Activated T-cell treated with anti-CD3 and anti-CD28 coated beads for 24 hours (primary cell): ENCODE results near the gene RNH1.

ENCODE experiments used
- DNase-seq: peaks from one replicate; pipeline ENCODE4 v3.0.0-alpha.2; 2020; ENCODE audit warnings: low read depth

The RNH1 gene

DNA sequence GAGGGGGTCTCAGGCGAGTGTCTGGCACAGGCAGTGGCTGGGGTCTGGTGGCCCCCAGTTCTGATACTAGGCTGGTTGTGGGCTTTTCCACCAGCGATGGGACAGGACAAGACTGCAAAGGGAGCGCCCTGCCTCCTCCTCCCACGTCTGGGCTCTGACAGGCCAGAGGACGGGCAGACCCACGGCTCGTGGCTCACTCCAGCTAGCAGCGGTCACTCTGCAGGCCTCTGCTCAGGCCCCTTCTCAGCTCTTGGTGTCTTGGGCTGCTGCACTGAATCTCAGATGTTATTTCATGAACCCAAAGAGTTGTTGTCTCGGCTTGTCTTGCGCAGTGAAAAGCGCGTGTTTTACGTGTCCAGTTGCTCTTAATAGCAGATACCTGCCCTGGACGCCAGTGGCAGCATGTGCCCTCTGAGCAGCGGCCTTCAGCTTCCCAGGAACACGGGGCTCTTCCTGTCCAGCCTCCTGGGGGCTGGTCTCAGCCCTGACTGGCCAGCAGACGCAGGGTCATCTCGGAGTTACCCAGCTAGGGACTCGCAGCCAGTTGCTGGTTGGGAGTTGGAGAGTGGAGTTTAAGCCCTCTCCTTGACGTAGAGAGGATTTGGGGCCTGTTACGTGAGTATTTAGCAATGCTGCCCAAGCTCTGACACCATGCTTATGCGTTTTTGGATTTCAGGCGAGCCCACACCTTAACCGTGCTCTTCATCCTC, 47.4 kb downstream of the RNH1 start:
- DNase-seq: no peak

DNA sequence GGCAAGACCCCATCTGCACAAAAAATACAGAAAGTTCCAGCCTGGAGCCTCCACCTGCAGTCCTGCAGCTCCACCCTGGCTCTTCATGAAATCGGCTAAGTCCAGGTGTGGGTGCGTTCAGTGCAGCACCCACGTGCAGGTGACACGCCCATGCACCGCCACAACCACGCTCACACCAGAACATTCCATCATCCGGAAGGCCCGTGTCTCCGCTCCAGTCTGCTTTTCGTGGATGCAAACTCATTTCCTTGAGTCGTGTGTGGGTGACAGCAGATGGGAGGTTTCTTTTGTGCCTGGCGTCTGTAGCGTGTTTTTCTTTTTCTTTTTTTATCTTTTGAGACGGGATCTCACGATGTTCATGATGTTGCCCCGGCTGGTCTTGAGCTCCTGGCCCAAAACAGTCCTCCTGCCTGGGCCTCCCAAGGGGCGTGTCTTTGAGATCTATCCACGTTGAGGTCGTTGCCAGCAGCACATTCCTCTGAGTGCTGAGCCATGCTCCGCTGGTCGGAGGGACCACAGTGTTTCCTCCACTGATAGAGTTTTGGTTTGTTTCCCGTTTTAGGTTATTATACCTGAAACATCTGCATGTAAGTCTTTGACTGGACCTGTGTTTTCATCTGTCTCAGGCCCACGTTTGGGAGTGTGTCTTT, 49.8 kb downstream of the RNH1 start:
- DNase-seq: no peak

DNA sequence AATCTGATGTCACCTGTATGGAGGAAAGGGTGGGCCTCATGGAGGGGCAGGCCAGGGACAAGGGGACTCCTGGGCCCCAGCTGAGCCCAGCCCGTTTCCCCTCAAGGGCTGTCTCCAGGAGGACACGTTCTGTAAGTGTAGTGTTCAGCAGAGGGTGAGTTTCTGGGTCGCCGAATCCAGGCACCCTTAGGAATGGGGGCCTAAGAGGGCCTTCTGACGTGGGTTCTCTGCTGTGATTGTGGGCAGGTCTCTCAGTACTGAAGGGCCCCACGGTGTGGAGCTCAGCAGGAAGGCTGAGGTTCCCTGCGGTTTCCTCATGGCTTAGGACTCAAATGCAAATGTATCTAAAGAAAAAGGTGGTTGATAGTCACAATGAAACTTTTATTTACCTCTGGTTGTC, 50.5 kb downstream of the RNH1 start:
- no peak for DNase-seq

DNA sequence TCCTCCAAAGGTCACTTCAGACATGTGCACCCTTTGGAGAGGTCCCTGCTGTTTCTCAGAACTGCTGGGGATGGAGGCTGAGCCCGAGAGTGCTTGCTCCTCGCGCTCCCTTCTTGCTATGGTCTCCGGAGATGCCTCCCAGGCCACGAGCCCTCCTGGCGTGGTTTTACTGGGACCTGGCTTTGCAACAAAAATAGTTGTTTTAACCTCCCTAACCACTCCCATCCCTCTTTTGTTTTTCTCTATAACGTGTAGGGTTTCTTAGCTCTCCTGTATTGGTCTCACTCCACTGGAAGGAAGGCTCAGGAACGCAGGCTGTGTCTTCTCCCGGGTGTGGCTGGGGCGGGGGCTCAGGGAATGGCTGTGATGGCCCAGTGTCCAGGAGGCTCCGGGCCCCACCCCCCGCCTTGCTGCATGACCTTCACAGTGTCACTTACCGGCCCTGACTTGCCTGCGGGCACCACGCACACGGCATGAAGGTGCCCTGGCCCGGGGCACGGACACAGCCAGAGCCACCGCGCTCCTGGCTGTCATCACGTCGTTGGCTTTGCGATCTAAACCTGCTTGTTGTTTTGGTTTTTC, 51.4 kb downstream of the RNH1 start:
- DNase-seq: no peak

DNA sequence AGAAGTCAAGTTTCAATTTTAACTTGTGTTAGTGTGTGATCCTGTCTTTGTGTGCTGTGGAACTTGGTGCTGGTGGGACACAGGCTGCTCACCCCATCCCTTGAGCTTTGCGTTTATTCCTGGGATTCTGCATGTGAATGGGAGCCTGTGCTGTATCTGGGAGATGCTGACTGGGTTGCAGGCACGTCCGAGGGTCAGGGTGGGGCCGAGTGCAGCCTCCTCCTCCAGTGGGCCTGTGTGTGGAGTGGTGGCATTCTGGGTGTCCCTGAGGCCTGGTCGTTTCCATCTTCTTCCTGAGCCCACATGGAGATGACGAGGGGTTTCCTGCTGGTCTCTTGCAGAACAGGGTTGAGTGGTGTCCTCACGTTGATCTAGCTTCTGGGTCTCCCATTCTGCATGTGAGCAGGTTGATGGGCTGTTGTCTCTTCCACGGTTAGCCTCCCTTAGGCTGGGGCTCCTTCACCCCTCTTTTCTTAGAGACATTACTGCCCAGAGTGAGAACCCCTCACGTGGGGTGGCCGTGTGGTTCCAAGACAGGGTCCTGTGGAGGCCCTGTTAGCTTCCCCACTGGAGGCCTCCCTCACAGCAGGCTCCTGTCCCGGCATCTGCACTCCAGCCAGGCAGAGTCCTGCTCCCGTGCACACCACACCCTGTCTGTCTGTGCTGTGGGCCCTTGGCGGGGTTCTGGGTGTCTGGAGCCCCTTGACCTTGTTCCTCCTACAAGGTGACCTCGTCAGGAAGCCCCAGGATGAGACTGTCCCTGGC, 52.1 kb downstream of the RNH1 start:
- no peak for DNase-seq

DNA sequence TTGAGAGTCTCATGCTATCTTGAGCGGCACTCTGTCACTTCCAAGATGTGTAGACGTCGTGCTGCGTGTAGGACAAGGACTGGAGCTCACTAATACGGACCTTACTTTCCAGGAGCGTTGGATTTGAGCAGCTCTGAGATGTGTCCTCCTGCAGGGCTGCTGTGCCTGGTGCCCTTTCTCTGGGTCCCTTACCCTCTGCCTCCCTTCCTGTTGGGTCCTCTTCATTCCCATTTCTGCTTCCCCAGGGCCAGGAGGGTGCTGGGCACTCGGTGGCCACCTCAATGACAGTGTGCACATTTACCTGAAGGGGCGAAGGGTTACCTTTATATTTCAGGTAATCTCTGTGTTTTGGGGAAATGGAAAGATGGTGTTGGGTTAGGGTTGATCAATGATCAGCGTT, 53.0 kb downstream of the RNH1 start:
- no peak for DNase-seq

DNA sequence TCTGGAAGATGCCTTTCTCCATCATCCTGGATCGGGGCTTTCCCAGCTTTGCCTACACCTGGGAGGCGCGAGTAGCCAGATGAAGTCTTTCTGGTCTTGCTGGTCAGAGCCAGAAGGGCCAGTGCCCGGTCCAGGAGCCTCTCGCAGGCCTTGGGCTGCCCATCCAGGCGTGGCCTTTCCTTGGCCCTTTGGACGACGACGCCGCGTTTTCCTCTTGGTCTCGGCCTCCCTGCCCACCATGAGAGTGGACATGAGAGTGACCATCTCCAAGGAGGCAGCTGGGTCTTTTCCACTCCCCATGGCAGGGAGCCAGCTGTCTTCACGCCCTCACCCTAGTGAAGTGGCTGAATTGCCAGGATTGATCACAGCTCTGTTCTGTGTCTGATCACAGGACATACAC, 53.5 kb downstream of the RNH1 start:
- no peak for DNase-seq

DNA sequence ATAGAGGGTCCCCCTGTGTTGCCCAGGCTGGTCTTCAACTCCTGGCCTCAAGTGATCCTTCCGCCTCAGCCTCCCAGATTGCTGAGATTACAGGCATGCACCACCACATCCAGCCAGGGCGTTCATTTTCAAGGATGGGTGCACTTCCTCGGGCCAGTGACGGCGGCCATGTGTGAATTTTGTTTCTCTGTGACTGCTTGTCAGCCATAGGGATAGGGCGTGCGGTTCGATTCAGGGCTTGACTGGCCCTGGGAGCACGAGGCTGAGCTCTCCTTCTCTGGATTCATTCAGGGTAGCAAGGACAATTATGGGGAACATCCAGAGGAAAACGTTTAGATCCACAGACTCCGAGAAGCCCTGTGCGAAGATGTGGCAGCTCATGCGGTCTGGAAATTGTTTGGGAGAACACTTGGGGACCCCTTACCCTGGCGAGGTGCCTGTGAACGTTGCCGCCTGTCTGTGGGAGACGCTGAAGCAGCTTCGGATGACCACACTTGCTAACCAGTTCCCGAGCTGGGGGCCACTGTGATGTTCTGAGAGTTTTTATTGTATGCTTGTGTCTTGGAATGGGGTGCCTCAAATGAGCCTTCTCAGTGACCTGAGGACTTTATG, 54.0 kb downstream of the RNH1 start:
- DNase-seq: no peak

DNA sequence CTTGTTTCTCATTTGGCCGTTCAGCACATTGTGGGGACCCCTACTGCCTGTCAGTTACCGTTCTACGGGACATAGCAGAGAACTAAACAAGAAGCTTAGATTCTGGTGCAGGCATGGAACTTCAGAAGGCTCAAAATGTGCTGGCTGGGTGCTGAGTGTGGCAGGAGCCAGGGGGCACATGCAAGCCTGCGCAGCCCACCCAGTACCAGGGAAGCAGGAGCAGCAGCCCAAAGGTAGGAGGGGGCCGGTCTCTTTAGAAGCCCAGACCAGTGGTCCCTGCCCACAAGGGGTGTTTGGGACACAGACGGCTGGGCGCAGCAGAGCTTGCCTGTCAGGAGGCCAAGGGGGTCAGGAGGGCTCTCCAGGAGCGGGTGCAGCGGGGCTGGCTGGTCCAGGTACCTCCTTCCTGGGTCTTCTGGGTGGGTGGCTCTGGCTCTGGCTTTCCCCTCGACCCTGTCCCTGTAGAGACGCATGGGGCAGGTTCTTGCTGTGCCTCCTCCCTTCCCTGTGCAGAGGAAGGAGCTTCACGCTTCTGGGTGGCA, 54.8 kb downstream of the RNH1 start:
- DNase-seq: no peak

DNA sequence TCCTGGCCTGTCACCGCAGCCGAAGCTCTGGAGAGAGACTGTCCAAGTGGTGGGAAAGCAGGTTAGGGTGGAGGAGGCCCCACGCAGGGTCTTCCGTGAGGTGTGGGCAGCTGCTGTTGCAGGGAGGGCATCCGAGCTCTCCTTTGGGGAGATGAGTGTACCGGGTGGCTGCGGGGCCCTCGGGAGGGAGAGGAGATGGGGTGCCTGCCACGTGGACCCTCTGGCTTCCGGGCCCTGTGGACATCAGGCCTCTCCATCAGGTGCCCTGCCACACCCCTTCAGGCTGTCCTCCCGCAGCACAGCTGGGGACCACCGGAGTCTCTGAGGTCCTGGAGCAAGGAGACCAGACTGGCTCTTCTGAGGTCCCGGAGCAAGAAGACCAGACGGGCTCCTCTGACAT, 55.3 kb downstream of the RNH1 start:
- no peak for DNase-seq

DNA sequence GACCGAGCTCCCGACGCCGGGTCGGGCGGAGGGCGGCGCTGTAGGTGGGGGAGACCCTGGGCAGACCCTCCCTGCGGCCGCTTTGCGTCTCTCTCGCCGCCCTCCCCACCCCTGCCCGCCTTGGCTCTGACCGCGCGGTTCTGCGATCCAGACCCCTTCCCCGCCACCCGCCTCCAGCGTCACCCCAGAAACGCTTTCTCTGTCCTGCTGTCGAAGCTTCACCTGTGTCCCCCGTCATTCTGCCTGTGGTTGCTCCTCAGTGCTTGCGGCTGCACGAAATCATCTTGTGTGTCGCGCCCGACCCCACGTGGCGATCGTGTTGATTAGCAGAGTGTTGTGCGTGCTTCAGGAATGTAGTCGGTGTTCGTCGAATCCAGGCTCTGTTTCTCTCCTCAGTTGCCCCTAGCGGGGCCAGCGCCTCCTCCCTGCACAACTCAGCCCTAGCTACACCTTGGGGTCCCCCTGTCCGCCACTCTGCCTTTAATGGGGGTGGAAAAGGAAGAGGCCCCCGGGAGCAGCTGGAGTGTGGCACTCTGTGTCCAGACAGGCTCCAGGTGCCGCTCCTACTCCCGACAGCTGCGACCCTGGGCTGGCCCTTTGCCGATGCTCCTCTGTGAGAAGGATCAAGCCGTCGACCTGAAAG, 56.1 kb downstream of the RNH1 start:
- peak; percentile 65 for DNase-seq

DNA sequence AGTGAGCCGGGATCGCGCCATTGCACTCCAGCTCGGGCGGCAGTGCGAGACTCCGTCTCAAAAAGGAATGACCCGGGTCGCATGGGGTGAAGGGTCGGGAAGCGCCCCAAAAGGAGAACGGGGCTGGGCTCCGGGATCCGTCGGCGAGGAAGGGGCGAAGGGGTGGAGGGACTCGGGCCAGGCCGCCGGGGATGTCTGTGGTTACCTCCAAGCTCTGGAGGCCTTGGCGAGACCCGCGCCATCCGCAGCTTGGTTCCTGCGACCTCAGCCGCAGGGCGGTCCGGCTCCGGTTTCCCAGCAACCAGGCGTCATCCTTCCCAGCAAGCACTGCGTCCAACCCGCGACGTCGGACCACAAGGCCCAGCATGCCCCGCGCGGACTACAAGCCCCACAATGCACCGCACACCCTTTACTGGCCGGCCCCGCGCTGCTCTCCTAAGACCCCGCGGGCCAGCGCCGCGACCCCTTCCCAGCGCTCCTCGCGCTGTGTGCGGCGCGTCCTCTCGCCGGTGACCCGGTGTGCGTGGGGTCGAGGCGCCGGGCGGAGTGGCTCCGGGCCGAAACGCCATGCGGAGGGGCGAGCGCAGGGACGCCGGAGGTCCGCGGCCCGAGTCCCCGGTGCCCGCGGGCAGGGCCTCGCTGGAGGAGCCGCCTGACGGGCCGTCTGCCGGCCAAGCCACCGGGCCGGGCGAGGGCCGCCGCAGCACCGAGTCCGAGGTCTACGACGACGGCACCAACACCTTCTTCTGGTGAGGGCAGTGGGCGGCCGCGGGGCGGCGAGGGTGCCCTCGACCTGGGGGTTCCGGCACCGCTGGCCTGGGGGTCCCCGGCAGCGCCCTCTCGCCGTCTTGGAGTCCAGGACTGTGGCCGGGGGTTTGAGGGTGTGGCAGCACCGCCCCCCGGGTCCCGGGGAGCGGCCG, 56.9 kb downstream of the RNH1 start, which contains the start of gene PTDSS2:
Gene PTDSS2 (plus strand): TSS at position 391 of the 920 bp plus-strand sequence. CDS start 177 bp downstream, at position 568.
- peak; percentile 91 for DNase-seq

DNA sequence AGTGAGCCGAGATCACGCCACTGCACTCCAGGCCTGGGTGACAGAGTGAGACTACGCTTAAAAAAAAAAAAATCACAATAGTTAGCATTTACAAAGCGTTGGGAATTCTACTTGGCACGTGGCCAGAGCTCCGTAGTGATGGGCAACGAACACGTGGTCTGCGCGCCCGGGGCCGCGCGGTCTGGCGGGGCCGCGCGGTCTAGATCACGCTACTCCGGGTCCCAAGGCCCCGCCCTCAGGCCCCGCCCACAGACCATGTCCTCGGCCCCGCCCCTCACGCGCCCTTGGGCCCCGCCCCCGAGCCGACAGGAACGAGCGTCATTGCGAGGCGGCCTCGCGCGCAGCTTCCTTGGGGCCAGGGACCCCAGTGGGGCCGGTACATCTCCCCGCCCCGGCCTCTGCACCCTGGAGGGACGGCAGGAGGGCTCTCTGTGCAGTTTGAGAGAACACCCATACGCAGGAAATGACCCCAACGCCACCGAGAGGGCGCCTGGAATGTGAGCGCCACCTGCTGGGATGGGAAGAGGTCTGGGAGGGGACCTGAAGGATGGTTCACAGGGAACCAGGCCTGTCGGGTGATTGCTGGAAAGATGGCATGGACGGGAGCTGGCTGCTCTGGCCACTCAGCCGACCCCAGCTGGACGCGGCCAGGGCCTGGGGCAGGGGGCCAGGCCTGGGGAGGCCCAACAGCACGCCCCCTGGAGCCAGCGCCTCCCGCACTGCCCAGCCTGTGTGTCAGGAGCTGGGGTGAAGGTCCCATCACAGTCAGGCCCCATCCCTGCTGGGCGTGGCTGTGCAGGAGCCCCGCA, 58.9 kb downstream of the RNH1 start:
- DNase-seq: peak; percentile 95

DNA sequence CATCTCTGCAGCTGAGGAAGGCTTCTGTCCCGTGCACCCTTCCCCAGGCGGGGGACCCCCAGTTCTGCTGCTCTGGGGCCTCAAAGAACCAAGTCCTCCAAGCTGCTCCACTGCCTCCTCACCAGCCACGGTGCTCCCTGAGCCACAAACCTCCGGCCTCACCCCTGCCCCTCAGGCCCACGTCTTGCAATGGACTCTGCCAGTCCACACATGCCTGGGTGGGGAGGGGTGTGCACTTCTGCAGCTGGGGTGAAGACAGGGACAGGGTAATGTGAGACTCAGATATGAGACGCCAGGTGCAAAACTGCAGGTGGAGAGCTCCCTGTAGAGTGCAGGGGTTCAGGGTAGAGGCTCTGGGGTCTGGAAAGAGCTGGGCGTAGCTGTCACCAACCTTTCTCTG, 60.2 kb downstream of the RNH1 start:
- no peak for DNase-seq

DNA sequence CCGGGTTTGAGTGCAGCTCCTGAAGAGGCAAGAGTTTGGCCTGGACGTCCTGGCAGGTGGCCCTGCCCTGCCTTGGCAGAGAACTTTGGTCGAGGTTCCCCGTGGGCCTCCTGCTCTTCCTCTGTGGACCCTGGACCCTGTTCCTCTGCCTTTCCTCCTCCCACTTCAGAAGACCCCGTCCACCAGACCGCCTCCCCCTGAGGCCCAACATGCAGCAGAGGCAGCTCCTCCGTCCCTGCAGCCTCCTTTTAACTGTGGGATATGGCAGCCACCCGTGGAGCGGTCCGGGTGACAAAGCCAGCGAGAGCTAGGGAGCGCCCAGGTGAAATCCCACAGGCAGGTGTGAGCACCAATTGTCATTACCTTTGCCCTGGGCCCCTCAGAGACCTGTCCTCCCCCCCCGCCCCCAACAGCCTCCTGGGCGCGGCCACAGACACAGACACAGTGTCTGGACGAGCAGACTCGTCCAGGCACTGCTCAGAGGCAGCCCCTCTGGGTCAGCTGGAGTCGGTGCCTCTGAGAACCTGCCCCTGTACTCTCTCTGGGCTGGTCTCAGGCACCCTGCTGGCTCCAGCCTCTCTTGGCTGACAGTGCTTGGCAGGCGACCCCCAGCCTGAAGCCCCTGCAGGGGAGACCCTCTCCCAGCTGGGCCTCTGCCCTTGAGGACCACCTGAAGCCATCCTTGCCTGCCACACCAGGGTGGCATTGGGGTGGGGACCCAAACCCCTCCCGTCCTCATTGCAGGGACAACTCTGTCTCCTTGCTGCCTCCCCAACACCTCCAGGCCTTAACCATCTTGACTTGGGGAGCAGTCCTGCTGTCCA, 61.1 kb downstream of the RNH1 start:
- DNase-seq: no peak
